ENCODE data around the gene BOC.

The BOC gene

GRCh38 chr3:113186566-113186965 is 24.8 kb upstream of the BOC start:
- no peak for DNase-seq

GRCh38 chr3:113193288-113193687 is 18.1 kb upstream of the BOC start:
- DNase-seq, result no peak

- DNase-seq, result no peak
Observed at GRCh38 chr3:113193719-113194118, 17.6 kb upstream of the BOC start.

- no peak for DNase-seq
Observed at GRCh38 chr3:113194823-113195401, 16.4 kb upstream of the BOC start.

- no peak for DNase-seq
Observed at GRCh38 chr3:113200351-113200750, 11.0 kb upstream of the BOC start.

- no peak for DNase-seq
Observed at GRCh38 chr3:113200946-113201345, 10.4 kb upstream of the BOC start.

GRCh38 chr3:113204371-113204770 is 7.0 kb upstream of the BOC start:
- DNase-seq, result no peak

GRCh38 chr3:113205481-113205880 is 5.9 kb upstream of the BOC start:
- no peak for DNase-seq

- no peak for DNase-seq
Observed at GRCh38 chr3:113210604-113211329, 590 bp upstream of the BOC start.

GRCh38 chr3:113212150-113212843 is 940 bp downstream of the BOC start:
- peak; percentile 39 for DNase-seq

- no peak for DNase-seq
Observed at GRCh38 chr3:113212844-113213375, 1.6 kb downstream of the BOC start.

GRCh38 chr3:113213896-113214587 is 2.7 kb downstream of the BOC start:
- no peak for DNase-seq

- no peak for DNase-seq
Observed at GRCh38 chr3:113214917-113215595, 3.7 kb downstream of the BOC start.

GRCh38 chr3:113216393-113216792 is 5.0 kb downstream of the BOC start:
- no peak for DNase-seq

- DNase-seq, result no peak
Observed at GRCh38 chr3:113218011-113218680, 6.8 kb downstream of the BOC start.

GRCh38 chr3:113218681-113219045 is 7.3 kb downstream of the BOC start:
- DNase-seq, result no peak

GRCh38 chr3:113219605-113220300 is 8.4 kb downstream of the BOC start:
- no peak for DNase-seq

GRCh38 chr3:113220721-113221120 is 9.4 kb downstream of the BOC start:
- no peak for DNase-seq

- DNase-seq, result no peak
Observed at GRCh38 chr3:113221721-113222257, 10.4 kb downstream of the BOC start.

- no peak for DNase-seq
Observed at GRCh38 chr3:113222451-113223086, 11.2 kb downstream of the BOC start.

All from NCI-H146 (cell line).